Islet of Langerhans (tissue), 1 donor: ENCODE results near the gene TMPRSS4.

ENCODE experiments used
- FAIRE-seq: peaks from one replicate; lab custom pipeline; 2011; peaks lifted over from hg19 to GRCh38; lab: Jason Lieb, UNC

The TMPRSS4 gene

GRCh38 chr11:118076754-118077281 is at the start of gene TMPRSS4:
Gene TMPRSS4 (plus strand): TSS chr11:118077078. CDS start chr11:118077303, 225 bp downstream.
- FAIRE-seq: no peak

GRCh38 chr11:118027694-118028093 is 49.2 kb upstream of the TMPRSS4 start:
- no peak for FAIRE-seq

GRCh38 chr11:118028626-118029025 is 48.3 kb upstream of the TMPRSS4 start:
- FAIRE-seq: no peak

GRCh38 chr11:118033443-118033842 is 43.4 kb upstream of the TMPRSS4 start:
- no peak for FAIRE-seq

GRCh38 chr11:118042141-118042540 is 34.7 kb upstream of the TMPRSS4 start:
- FAIRE-seq: peak; percentile 33

GRCh38 chr11:118042796-118043195 is 34.1 kb upstream of the TMPRSS4 start:
- FAIRE-seq: no peak

GRCh38 chr11:118045191-118045590 is 31.7 kb upstream of the TMPRSS4 start:
- no peak for FAIRE-seq

- no peak for FAIRE-seq
These were observed 30.6 kb upstream of the TMPRSS4 start for GRCh38 chr11:118046051-118046963.

- FAIRE-seq: no peak
These were observed 29.7 kb upstream of the TMPRSS4 start for GRCh38 chr11:118046964-118047700.

GRCh38 chr11:118047749-118048148 is 29.1 kb upstream of the TMPRSS4 start:
- FAIRE-seq: no peak

- no peak for FAIRE-seq
These were observed 28.2 kb upstream of the TMPRSS4 start for GRCh38 chr11:118048472-118049370.

GRCh38 chr11:118049771-118050170 is 27.1 kb upstream of the TMPRSS4 start:
- no peak for FAIRE-seq

- FAIRE-seq: no peak
These were observed 26.5 kb upstream of the TMPRSS4 start for GRCh38 chr11:118050208-118050891.

GRCh38 chr11:118051136-118051610 is 25.7 kb upstream of the TMPRSS4 start:
- no peak for FAIRE-seq

- no peak for FAIRE-seq
These were observed 25.0 kb upstream of the TMPRSS4 start for GRCh38 chr11:118051611-118052461.

GRCh38 chr11:118052581-118053206 is 24.2 kb upstream of the TMPRSS4 start:
- no peak for FAIRE-seq

- no peak for FAIRE-seq
These were observed 21.9 kb upstream of the TMPRSS4 start for GRCh38 chr11:118054712-118055640.

GRCh38 chr11:118055966-118056365 is 20.9 kb upstream of the TMPRSS4 start:
- FAIRE-seq: no peak

GRCh38 chr11:118056806-118057205 is 20.1 kb upstream of the TMPRSS4 start:
- no peak for FAIRE-seq
